Liver (tissue), 9 donors: ENCODE results near the gene KCP. TPM values are rescaled to one million over a fixed set of nuclear protein-coding genes. Genes with fewer than 3 reads are reported as not detected.

Experiments
- DNase-seq: peaks from one replicate; pipeline ENCODE4 v3.0.0-alpha.2; 2017; ENCODE audit warnings: low spot score
- H3K27ac ChIP-seq, 2 donors: one replicate each; pipeline ENCODE4 v1.7.0; 2013; ENCODE audit warnings: inconsistent platforms in 2 of 2, low read length in 2 of 2, control low read depth in 1 of 2, low read depth in 1 of 2, mild to moderate bottlenecking in 1 of 2
- H3K27me3 ChIP-seq, 4 donors: one replicate each; pipeline versions ENCODE4 v1.6.1 to v1.7.0; 2013; ENCODE audit warnings: low read length in 3 of 4, inconsistent platforms in 1 of 4, mild to moderate bottlenecking in 1 of 4, moderate library complexity in 1 of 4; ENCODE audit not compliant: control insufficient read depth in 4 of 4, insufficient read depth in 4 of 4
- H3K36me3 ChIP-seq, 4 donors: one replicate each; pipeline versions ENCODE4 v1.6.1 to v1.7.0; 2013; ENCODE audit warnings: low read length in 3 of 4, mild to moderate bottlenecking in 3 of 4, low read depth in 1 of 4, moderate library complexity in 1 of 4; ENCODE audit not compliant: control insufficient read depth in 4 of 4, insufficient read depth in 3 of 4
- H3K4me1 ChIP-seq, 4 donors: one replicate each; pipeline versions ENCODE4 v1.6.1 to v1.7.0; 2013; ENCODE audit warnings: low read length in 3 of 4, mild to moderate bottlenecking in 3 of 4, moderate library complexity in 1 of 4; ENCODE audit not compliant: control insufficient read depth in 4 of 4, insufficient read depth in 4 of 4
- H3K4me3 ChIP-seq, 3 donors: one replicate each; pipeline versions ENCODE4 v1.6.1 to v1.7.0; 2013; ENCODE audit warnings: low read length in 3 of 3, control low read depth in 1 of 3, low read depth in 1 of 3, mild to moderate bottlenecking in 1 of 3
- H3K9ac ChIP-seq, 2 donors: one replicate each; pipeline ENCODE4 v1.7.0; 2013; ENCODE audit warnings: low read length in 2 of 2, mild to moderate bottlenecking in 2 of 2, moderate library complexity in 2 of 2, control low read depth in 1 of 2, low read depth in 1 of 2
- H3K9me3 ChIP-seq, 4 donors: one replicate each; pipeline versions ENCODE4 v1.6.1 to v1.7.0; 2013; ENCODE audit warnings: low read length in 3 of 4; ENCODE audit not compliant: control insufficient read depth in 4 of 4
- ATF3 ChIP-seq: IDR thresholded peaks from 2 replicates; pipeline ENCODE4 v1.6.1; 2016; ENCODE audit warnings: antibody characterized with exemption
- CTCF ChIP-seq: fragments of 150-350 bp; IDR thresholded peaks from 2 replicates; pipeline ENCODE4 v1.5.1; 2017; ENCODE audit warnings: improper control_type of control experiment, low read depth, low read length; ENCODE audit not compliant: missing input control
- EGR1 ChIP-seq, 2 donors: IDR thresholded peaks; 2 replicates each; pipeline ENCODE4 v1.6.1; 2016 to 2018; ENCODE audit warnings: antibody characterized with exemption in 2 of 2, low read depth in 2 of 2
- FOXA2 ChIP-seq: IDR thresholded peaks from 2 replicates; pipeline ENCODE4 v1.6.1; 2016; ENCODE audit warnings: antibody characterized with exemption
- GABPA ChIP-seq, 2 donors: IDR thresholded peaks in 1 of 2; conservative IDR thresholded peaks in 1 of 2; 2 replicates each; pipeline ENCODE4 v1.6.1; 2016; ENCODE audit warnings: antibody characterized with exemption in 2 of 2, mild to moderate bottlenecking in 1 of 2, moderate library complexity in 1 of 2
- HNF4A ChIP-seq, 2 donors: conservative IDR thresholded peaks; 2 replicates each; pipeline ENCODE4 v1.6.1; 2016; ENCODE audit warnings: antibody characterized with exemption in 2 of 2, mild to moderate bottlenecking in 2 of 2
- HNF4G ChIP-seq: IDR thresholded peaks from 2 replicates; pipeline ENCODE4 v1.6.1; 2016; ENCODE audit warnings: antibody characterized with exemption
- MAX ChIP-seq: IDR thresholded peaks from 2 replicates; pipeline ENCODE4 v1.6.1; 2016; ENCODE audit warnings: antibody characterized with exemption
- NR2F2 ChIP-seq: IDR thresholded peaks from 2 replicates; pipeline ENCODE4 v1.6.1; 2016; ENCODE audit warnings: antibody characterized with exemption
- RAD21 ChIP-seq, 2 donors: IDR thresholded peaks; 2 replicates each; pipeline ENCODE4 v1.6.1; 2016; ENCODE audit warnings: antibody characterized with exemption in 2 of 2, mild to moderate bottlenecking in 2 of 2
- REST ChIP-seq: IDR thresholded peaks from 2 replicates; pipeline ENCODE4 v1.6.1; 2016; ENCODE audit warnings: antibody characterized with exemption, mild to moderate bottlenecking
- YY1 ChIP-seq: IDR thresholded peaks from 2 replicates; pipeline ENCODE4 v1.6.1; 2016; ENCODE audit warnings: antibody characterized with exemption, mild to moderate bottlenecking
- ZBTB33 ChIP-seq: IDR thresholded peaks from 2 replicates; pipeline ENCODE4 v1.6.1; 2016; ENCODE audit warnings: antibody characterized with exemption
- WGBS: extraction: QIAGEN DNeasy Blood & Tissue Kit; methylation state at CpG from one replicate; pipeline ENCODE4 v1.1.7; 2013; 5-methylcytosine and 5-hydroxymethylcytosine counted together
- polyA plus RNA-seq, 2 donors: library from polyadenylated mRNA; stranded (reverse) in 1 of 2; unstranded in 1 of 2; fragments of 200-250 nt in 1 of 2; fragments of >200 nt in 1 of 2; fragmentation: Nextera tagmentation in 1 of 2; extraction: Ambion mirVana in 1 of 2; gene quantifications; one replicate each; pipeline versions ENCODE4 v1.2.1 to v1.2.3, GENCODE V29; 2013 to 2015
- total RNA-seq, 2 donors: library from RNA; depleted of rRNA; stranded (reverse); fragments of >200 nt; gene quantifications; one replicate each; pipeline ENCODE4 v1.2.3, GENCODE V29; 2014
- donor health status: healthy.
- donor health status: healthy.
- donor health status: healthy.
- donor health status: healthy.
- donor health status: healthy.

The KCP gene
- total and polyA plus RNA-seq, 4 donors: 0.02 to 0.08 (median 0.05) TPM; not detected in 1

GRCh38 chr7:128869138-128869943, 41.2 kb downstream of the KCP start:
- peaks cover 13 to 18% (median 15%) of the 10 kb centered on the region in 4 donors for H3K4me1 ChIP-seq
- peak; percentile 43 for DNase-seq
- H3K27ac ChIP-seq: no peak overlapping the region
- H3K9me3 ChIP-seq: no peaks in the 10 kb centered on the region
- H3K36me3 ChIP-seq: peaks cover 0 to 9% (median under 1%) of the 10 kb centered on the region in 4 donors
- TF ChIP-seq CTCF: no peak
- TF ChIP-seq ATF3: no peak
- no peak for TF ChIP-seq ZBTB33
- no peak for TF ChIP-seq FOXA2
- TF ChIP-seq HNF4G: no peak
- no peak for TF ChIP-seq HNF4A (conservative IDR thresholded peaks at IDR 0.05)
- no peak for TF ChIP-seq YY1
- TF ChIP-seq REST: no peak
- TF ChIP-seq MAX: no peak
- TF ChIP-seq EGR1 (IDR thresholded peaks at IDR 0.05; ENCODE audit: low read depth in 2 of 2): no peak
- H3K9ac ChIP-seq: no peak overlapping the region
- WGBS: 2% methylated on average over 86 of the region's 86 CpGs
- H3K4me3 ChIP-seq: peak overlapping the region in 2 of 3 donors; percentile 6 to 58
- H3K27me3 ChIP-seq: no peaks in the 10 kb centered on the region

- Histone ChIP-seq H3K4me1 (peaks cover 14 to 23% (median 17%) of the 10 kb centered on the region in 4 donors), H3K36me3 (peaks cover 0 to 9% (median under 1%) of the 10 kb centered on the region in 4 donors), H3K4me3 (peak overlapping the region in 1 of 3 donors; percentile 58), H3K9ac (no peak overlapping the region), H3K9me3 (no peaks in the 10 kb centered on the region), H3K27me3 (no peaks in the 10 kb centered on the region), H3K27ac (no peak overlapping the region)
- no peak for DNase-seq
- WGBS: 58% methylated on average over 13 of the region's 13 CpGs
- TF ChIP-seq RAD21 (IDR thresholded peaks at IDR 0.05) (no peak), CTCF (no peak), NR2F2 (no peak), GABPA (IDR thresholded peaks at IDR 0.05 in 1 of 2, conservative IDR thresholded peaks at IDR 0.05 in 1 of 2) (no peak)
These were observed 41.8 kb downstream of the KCP start for GRCh38 chr7:128868624-128869137.
